ENCODE data around the gene SPDYE17.
"Not testable (repeated sequence)": the region's sequence is repeated elsewhere in the genome, so short reads cannot be mapped to it uniquely, and the experiment has no call there.

Gene SPDYE17

DNA sequence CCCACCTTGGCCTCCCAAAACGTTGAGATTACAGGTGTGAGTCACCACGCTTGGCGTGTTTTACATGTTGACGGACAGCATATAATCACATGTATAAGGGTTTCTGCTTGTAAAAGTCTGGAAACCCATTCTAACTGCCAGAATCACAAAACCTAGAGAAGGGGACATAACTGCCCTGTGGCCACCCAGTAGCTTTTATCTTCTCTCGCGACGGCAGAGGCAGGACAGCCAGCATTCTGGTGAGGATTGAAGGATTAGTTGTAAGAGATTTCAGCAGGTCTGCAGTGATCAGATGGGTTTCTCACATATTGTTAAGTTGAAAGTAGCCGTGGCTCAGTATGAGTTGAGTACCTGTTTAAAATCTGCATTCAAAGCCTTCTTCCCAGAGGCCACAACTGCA, 59.8 kb downstream of the SPDYE17 start:
- not testable (repeated sequence) for DNase-seq (ENCODE audit: low read depth in 2 of 2, low spot score in 1 of 2)
